Trophoblast cell (in vitro differentiated cells and primary cell): ENCODE data around the gene SLC7A6OS.

Experiments
- DNase-seq, 2 donors: peaks; one replicate each; pipeline ENCODE4 v3.0.0-alpha.2; 2016
- H2AFZ ChIP-seq: 2 replicates; pipeline ENCODE4 v1.6.1; 2013; ENCODE audit warnings: low read length, moderate library complexity, mild to moderate bottlenecking; ENCODE audit not compliant: insufficient read depth, poor library complexity
- H2AK5ac ChIP-seq: 2 replicates; pipeline ENCODE4 v1.6.1; 2013; ENCODE audit warnings: mild to moderate bottlenecking, low read length
- H2BK120ac ChIP-seq: 2 replicates; pipeline ENCODE4 v1.6.1; 2013; ENCODE audit warnings: low read length, mild to moderate bottlenecking, moderate library complexity; ENCODE audit not compliant: insufficient read depth, poor library complexity
- H2BK12ac ChIP-seq: 2 replicates; pipeline ENCODE4 v1.6.1; 2013; ENCODE audit warnings: mild to moderate bottlenecking, low read length, moderate library complexity
- H2BK5ac ChIP-seq: 2 replicates; pipeline ENCODE4 v1.6.1; 2013; ENCODE audit warnings: low read length, low read depth, moderate library complexity, mild to moderate bottlenecking; ENCODE audit not compliant: poor library complexity
- H3K14ac ChIP-seq: 2 replicates; pipeline ENCODE4 v1.6.1; 2013; ENCODE audit warnings: mild to moderate bottlenecking, low read length
- H3K18ac ChIP-seq: 2 replicates; pipeline ENCODE4 v1.6.1; 2013; ENCODE audit warnings: mild to moderate bottlenecking, low read length
- H3K23ac ChIP-seq: 2 replicates; pipeline ENCODE4 v1.6.1; 2013; ENCODE audit warnings: low read length
- H3K27ac ChIP-seq: 2 replicates; pipeline ENCODE4 v1.5.1; 2013; ENCODE audit warnings: low read depth, mild to moderate bottlenecking, inconsistent platforms, low read length, moderate library complexity
- H3K27me3 ChIP-seq: 2 replicates; pipeline ENCODE4 v1.6.1; 2013; ENCODE audit warnings: inconsistent platforms, mild to moderate bottlenecking, low read length, moderate library complexity; ENCODE audit not compliant: insufficient read depth
- H3K36me3 ChIP-seq, 2 experiments: 1 replicate in 1 of 2; 2 replicates in 1 of 2; pipeline ENCODE4 v1.6.1; 2013; ENCODE audit warnings: low read length in 2 of 2, mild to moderate bottlenecking in 2 of 2, moderate library complexity in 1 of 2; ENCODE audit not compliant: insufficient read depth in 2 of 2, control insufficient read depth in 1 of 2
- H3K4ac ChIP-seq: 2 replicates; pipeline ENCODE4 v1.6.1; 2013; ENCODE audit warnings: low read depth, mild to moderate bottlenecking, low read length, moderate library complexity
- H3K4me1 ChIP-seq, 2 experiments: 1 replicate in 1 of 2; 2 replicates in 1 of 2; pipeline ENCODE4 v1.6.1; 2013; ENCODE audit warnings: low read length in 2 of 2, mild to moderate bottlenecking in 2 of 2, moderate library complexity in 1 of 2; ENCODE audit not compliant: insufficient read depth in 2 of 2, control insufficient read depth in 1 of 2
- H3K4me2 ChIP-seq: 2 replicates; pipeline ENCODE4 v1.6.1; 2013; ENCODE audit warnings: inconsistent platforms, mild to moderate bottlenecking, low read length, moderate library complexity
- H3K4me3 ChIP-seq: 2 replicates; pipeline ENCODE4 v1.5.1; 2013; ENCODE audit warnings: mild to moderate bottlenecking, low read depth, low read length, inconsistent platforms
- H3K79me1 ChIP-seq: one replicate; pipeline ENCODE4 v1.6.1; 2013; ENCODE audit warnings: low read length
- H3K79me2 ChIP-seq: 2 replicates; pipeline ENCODE4 v1.6.1; 2013; ENCODE audit warnings: low read length, mild to moderate bottlenecking; ENCODE audit not compliant: control insufficient read depth, insufficient read depth, poor library complexity
- H3K9ac ChIP-seq: 2 replicates; pipeline ENCODE4 v1.6.1; 2013; ENCODE audit warnings: mild to moderate bottlenecking, low read length
- H3K9me3 ChIP-seq: 2 replicates; pipeline ENCODE4 v1.6.1; 2013; ENCODE audit warnings: low read depth, mild to moderate bottlenecking, control low read depth, inconsistent platforms, low read length; ENCODE audit not compliant: insufficient read depth
- H4K12ac ChIP-seq: 2 replicates; pipeline ENCODE4 v1.6.1; 2013; ENCODE audit warnings: low read depth, mild to moderate bottlenecking, low read length, moderate library complexity
- H4K8ac ChIP-seq: 2 replicates; pipeline ENCODE4 v1.6.1; 2013; ENCODE audit warnings: low read depth, mild to moderate bottlenecking, low read length, moderate library complexity
- H4K91ac ChIP-seq: one replicate; pipeline ENCODE4 v1.6.1; 2013; ENCODE audit warnings: low read depth, mild to moderate bottlenecking, low read length, moderate library complexity
- WGBS: extraction: QIAGEN DNeasy Blood & Tissue Kit; methylation state at CpG from one replicate; pipeline ENCODE4 v1.1.7; 2013; ENCODE audit warnings: missing lambda C conversion rate; ENCODE audit not compliant: insufficient read length, insufficient coverage; ENCODE audit errors: extremely low coverage; 5-methylcytosine and 5-hydroxymethylcytosine counted together

Gene SLC7A6OS

GRCh38 chr16:68313116-68313515 is 2.4 kb upstream of the SLC7A6OS start:
- Histone ChIP-seq H2AFZ (no peak overlapping the region), H3K27me3 (no peaks in the 10 kb centered on the region), H3K9me3 (no peaks in the 10 kb centered on the region), H4K91ac (no peak overlapping the region), H3K79me1 (peaks cover 6% of the 10 kb centered on the region), H3K14ac (no peak overlapping the region), H3K36me3 (peaks cover 11 to 15% of the 10 kb centered on the region in 2 experiments), H3K23ac (no peak overlapping the region), H3K4me2 (no peak overlapping the region), H2BK5ac (no peak overlapping the region), H4K12ac (no peak overlapping the region), H4K8ac (no peak overlapping the region), H3K4me1 (peaks cover 0 to 7% of the 10 kb centered on the region in 2 experiments), H2AK5ac (no peak overlapping the region), H3K79me2 (peaks cover 10% of the 10 kb centered on the region), H3K4ac (no peak overlapping the region), H3K4me3 (no peak overlapping the region), H3K9ac (no peak overlapping the region), H2BK120ac (no peak overlapping the region), H3K18ac (no peak overlapping the region), H2BK12ac (no peak overlapping the region), H3K27ac (no peak overlapping the region)
- DNase-seq, result no peak
- no CpG with 5 or more reads among the region's 4 CpGs for WGBS

GRCh38 chr16:68310437-68310773 is 341 bp downstream of the SLC7A6OS start:
- Histone ChIP-seq H2BK120ac (peak overlapping the region; percentile 9), H3K23ac (no peak overlapping the region), H3K4me2 (peak overlapping the region; percentile 67), H2BK12ac (no peak overlapping the region), H3K14ac (peak overlapping the region; percentile 18), H3K9ac (peak overlapping the region; percentile 79), H3K4me1 (peaks cover 0 to 7% of the 10 kb centered on the region in 2 experiments), H4K91ac (peak overlapping the region; percentile 7), H3K79me2 (peaks cover 10% of the 10 kb centered on the region), H3K4ac (peak overlapping the region; percentile 0), H3K4me3 (peak overlapping the region; percentile 96), H4K12ac (peak overlapping the region; percentile 23), H3K79me1 (peaks cover 6% of the 10 kb centered on the region), H3K27me3 (no peaks in the 10 kb centered on the region), H2AK5ac (peak overlapping the region; percentile 28), H3K27ac (peak overlapping the region; percentile 44), H2AFZ (peak overlapping the region; percentile 8), H2BK5ac (no peak overlapping the region), H3K18ac (peak overlapping the region; percentile 61), H4K8ac (peak overlapping the region; percentile 61), H3K9me3 (no peaks in the 10 kb centered on the region), H3K36me3 (peaks cover 18 to 19% of the 10 kb centered on the region in 2 experiments)
- peak in 1 of 2 donors; percentile 47 for DNase-seq
- WGBS, result no CpG with 5 or more reads among the region's 29 CpGs

DNA sequence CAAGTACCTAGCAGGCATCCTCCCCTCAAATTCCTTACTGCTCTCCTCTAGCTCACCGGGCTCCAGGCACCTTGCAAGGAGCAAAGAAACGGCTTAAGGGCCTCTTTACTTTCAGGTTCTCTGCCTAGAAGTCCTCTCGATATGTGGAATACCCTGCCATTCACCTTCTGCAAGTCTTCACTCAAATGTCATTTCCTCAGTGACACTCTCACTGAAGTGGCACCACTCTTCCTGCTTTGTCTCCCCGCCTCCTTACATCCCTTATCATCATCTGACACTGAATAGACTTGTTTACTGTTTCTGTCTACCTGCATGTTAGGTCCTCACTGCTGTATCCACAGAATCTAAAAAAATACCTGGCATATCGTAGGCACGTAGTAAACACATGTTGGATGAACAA is 947 bp downstream of the SLC7A6OS start:
- no peaks in the 10 kb centered on the region for H3K27me3 ChIP-seq
- H3K9me3 ChIP-seq, result no peaks in the 10 kb centered on the region
- no peak overlapping the region for H2BK5ac ChIP-seq
- H3K36me3 ChIP-seq, result peaks cover 19 to 24% of the 10 kb centered on the region in 2 experiments
- H2BK120ac ChIP-seq, result no peak overlapping the region
- no peak overlapping the region for H3K18ac ChIP-seq
- H3K9ac ChIP-seq, result peak overlapping the region; percentile 79
- H3K79me2 ChIP-seq, result peaks cover 10% of the 10 kb centered on the region
- H2BK12ac ChIP-seq, result no peak overlapping the region
- no peak overlapping the region for H3K23ac ChIP-seq
- H3K4me3 ChIP-seq, result peak overlapping the region; percentile 96
- H4K8ac ChIP-seq, result peak overlapping the region; percentile 61
- H3K14ac ChIP-seq, result no peak overlapping the region
- DNase-seq, result peak in 1 of 2 donors; percentile 23
- H4K91ac ChIP-seq, result no peak overlapping the region
- H2AFZ ChIP-seq, result no peak overlapping the region
- peak overlapping the region; percentile 0 for H3K4ac ChIP-seq
- H3K27ac ChIP-seq, result no peak overlapping the region
- no CpG with 5 or more reads among the region's 6 CpGs for WGBS
- H4K12ac ChIP-seq, result no peak overlapping the region
- H3K79me1 ChIP-seq, result peaks cover 6% of the 10 kb centered on the region
- no peak overlapping the region for H2AK5ac ChIP-seq
- H3K4me2 ChIP-seq, result peak overlapping the region; percentile 67
- peaks cover 0 to 7% of the 10 kb centered on the region in 2 experiments for H3K4me1 ChIP-seq

- peaks cover 0 to 5% of the 10 kb centered on the region in 2 experiments for H3K4me1 ChIP-seq
These were observed 4.1 kb downstream of the SLC7A6OS start for GRCh38 chr16:68306633-68307032.

More at GRCh38 chr16:68306633-68307032, 4.1 kb downstream of the SLC7A6OS start:
- H2BK12ac ChIP-seq, result no peak overlapping the region
- DNase-seq, result no peak
- no peak overlapping the region for H2BK5ac ChIP-seq
- H2AK5ac ChIP-seq, result no peak overlapping the region
- no peak overlapping the region for H3K4ac ChIP-seq
- H3K4me3 ChIP-seq, result no peak overlapping the region
- no peak overlapping the region for H3K27ac ChIP-seq
- peaks cover 38 to 45% of the 10 kb centered on the region in 2 experiments for H3K36me3 ChIP-seq
- H3K9ac ChIP-seq, result no peak overlapping the region
- no peaks in the 10 kb centered on the region for H3K9me3 ChIP-seq
- no peak overlapping the region for H4K91ac ChIP-seq
- no peak overlapping the region for H4K12ac ChIP-seq
- H2AFZ ChIP-seq, result no peak overlapping the region
- no peak overlapping the region for H2BK120ac ChIP-seq
- H4K8ac ChIP-seq, result no peak overlapping the region
- no peak overlapping the region for H3K4me2 ChIP-seq
- H3K79me1 ChIP-seq, result peaks cover 6% of the 10 kb centered on the region
- peaks cover 10% of the 10 kb centered on the region for H3K79me2 ChIP-seq
- H3K14ac ChIP-seq, result no peak overlapping the region
- no peak overlapping the region for H3K23ac ChIP-seq
- no peak overlapping the region for H3K18ac ChIP-seq
- H3K27me3 ChIP-seq, result no peaks in the 10 kb centered on the region
- no CpG with 5 or more reads among the region's 3 CpGs for WGBS
